ENCODE measurements around the gene AQP9. TPM values are rescaled to one million over a fixed set of nuclear protein-coding genes. Genes with fewer than 3 reads are reported as not detected.

AQP9 gene
- total RNA-seq (2014; rRNA removed; shearing (Covaris generic); ENCODE audit: low replicate concordance) = not detected in 2 replicates

- Histone ChIP-seq H3K4me2 (ENCODE audit: low read depth, low read length, poor library complexity, severe bottlenecking) (no peak within 1 kb of the TSS), H3K9ac (ENCODE audit: low read length) (no peak within 1 kb of the TSS), H3K4me1 (ENCODE audit: low read length) (no peaks in the 10 kb centered on the region), H2AFZ (ENCODE audit: low read length) (no peak within 1 kb of the TSS), H3K79me2 (ENCODE audit: low read length) (no peaks in the 10 kb centered on the region), H4K20me1 (ENCODE audit: insufficient read depth, low read depth, low read length) (no peaks in the 10 kb centered on the region), H3K4me3 (ENCODE audit: low read length) (no peak within 1 kb of the TSS), H3K9me2 (replicated peaks; ENCODE audit: insufficient read depth, low read length) (no peaks in the 10 kb centered on the region), H3K36me3 (ENCODE audit: insufficient read depth, low read length) (no peaks in the 10 kb centered on the region), H3K27ac (ENCODE audit: low read length) (no peak within 1 kb of the TSS), H3K27me3 (ENCODE audit: low read length) (no peaks in the 10 kb centered on the region), H3K9me3 (ENCODE audit: low read length) (no peaks in the 10 kb centered on the region)
- no peak for DNase-seq
These were observed at the start of gene AQP9 for GRCh38 chr15:58138106-58138505. Gene AQP9 (plus strand): TSS chr15:58138381. CDS start chr15:58138566, 185 bp downstream.

- Histone ChIP-seq H2AFZ (ENCODE audit: low read length) (no peak overlapping the region), H3K36me3 (ENCODE audit: insufficient read depth, low read length) (no peaks in the 10 kb centered on the region), H3K4me2 (ENCODE audit: low read depth, low read length, poor library complexity, severe bottlenecking) (no peak overlapping the region), H4K20me1 (ENCODE audit: insufficient read depth, low read depth, low read length) (no peaks in the 10 kb centered on the region), H3K4me1 (ENCODE audit: low read length) (no peaks in the 10 kb centered on the region), H3K4me3 (ENCODE audit: low read length) (no peak overlapping the region), H3K9me3 (ENCODE audit: low read length) (no peaks in the 10 kb centered on the region), H3K27ac (ENCODE audit: low read length) (no peak overlapping the region), H3K9ac (ENCODE audit: low read length) (no peak overlapping the region), H3K9me2 (replicated peaks; ENCODE audit: insufficient read depth, low read length) (no peaks in the 10 kb centered on the region), H3K27me3 (ENCODE audit: low read length) (no peaks in the 10 kb centered on the region), H3K79me2 (ENCODE audit: low read length) (no peaks in the 10 kb centered on the region)
- DNase-seq = no peak
These were observed 42.8 kb upstream of the AQP9 start for GRCh38 chr15:58095415-58095814.

GRCh38 chr15:58096529-58097084 is 41.6 kb upstream of the AQP9 start:
- no peak overlapping the region for H3K4me3 ChIP-seq (ENCODE audit: low read length)
- no peaks in the 10 kb centered on the region for H3K9me2 ChIP-seq (replicated peaks; ENCODE audit: insufficient read depth, low read length)
- no peaks in the 10 kb centered on the region for H3K36me3 ChIP-seq (ENCODE audit: insufficient read depth, low read length)
- H3K4me2 ChIP-seq (ENCODE audit: low read depth, low read length, poor library complexity, severe bottlenecking) = no peak overlapping the region
- H3K9me3 ChIP-seq (ENCODE audit: low read length) = no peaks in the 10 kb centered on the region
- no peaks in the 10 kb centered on the region for H3K4me1 ChIP-seq (ENCODE audit: low read length)
- H3K27me3 ChIP-seq (ENCODE audit: low read length) = no peaks in the 10 kb centered on the region
- no peak overlapping the region for H2AFZ ChIP-seq (ENCODE audit: low read length)
- no peak for DNase-seq
- H3K9ac ChIP-seq (ENCODE audit: low read length) = no peak overlapping the region
- no peaks in the 10 kb centered on the region for H4K20me1 ChIP-seq (ENCODE audit: insufficient read depth, low read depth, low read length)
- H3K79me2 ChIP-seq (ENCODE audit: low read length) = no peaks in the 10 kb centered on the region
- no peak overlapping the region for H3K27ac ChIP-seq (ENCODE audit: low read length)

- no peaks in the 10 kb centered on the region for H3K79me2 ChIP-seq (ENCODE audit: low read length)
- no peak overlapping the region for H3K27ac ChIP-seq (ENCODE audit: low read length)
- no peak overlapping the region for H3K4me3 ChIP-seq (ENCODE audit: low read length)
- no peak overlapping the region for H2AFZ ChIP-seq (ENCODE audit: low read length)
- no peaks in the 10 kb centered on the region for H3K4me1 ChIP-seq (ENCODE audit: low read length)
- no peak overlapping the region for H3K4me2 ChIP-seq (ENCODE audit: low read depth, low read length, poor library complexity, severe bottlenecking)
- H3K9ac ChIP-seq (ENCODE audit: low read length) = no peak overlapping the region
- no peak for DNase-seq
- H3K36me3 ChIP-seq (ENCODE audit: insufficient read depth, low read length) = no peaks in the 10 kb centered on the region
- no peaks in the 10 kb centered on the region for H3K9me2 ChIP-seq (replicated peaks; ENCODE audit: insufficient read depth, low read length)
- H4K20me1 ChIP-seq (ENCODE audit: insufficient read depth, low read depth, low read length) = no peaks in the 10 kb centered on the region
- H3K9me3 ChIP-seq (ENCODE audit: low read length) = no peaks in the 10 kb centered on the region
- no peaks in the 10 kb centered on the region for H3K27me3 ChIP-seq (ENCODE audit: low read length)
These were observed 34.7 kb upstream of the AQP9 start for GRCh38 chr15:58103482-58103881.

GRCh38 chr15:58108117-58108516 is 30.1 kb upstream of the AQP9 start:
- Histone ChIP-seq H3K27ac (ENCODE audit: low read length) (no peak overlapping the region), H2AFZ (ENCODE audit: low read length) (no peak overlapping the region), H3K36me3 (ENCODE audit: insufficient read depth, low read length) (no peaks in the 10 kb centered on the region), H3K4me1 (ENCODE audit: low read length) (no peaks in the 10 kb centered on the region), H4K20me1 (ENCODE audit: insufficient read depth, low read depth, low read length) (no peaks in the 10 kb centered on the region), H3K79me2 (ENCODE audit: low read length) (no peaks in the 10 kb centered on the region), H3K4me3 (ENCODE audit: low read length) (no peak overlapping the region), H3K27me3 (ENCODE audit: low read length) (no peaks in the 10 kb centered on the region), H3K9me2 (replicated peaks; ENCODE audit: insufficient read depth, low read length) (no peaks in the 10 kb centered on the region), H3K4me2 (ENCODE audit: low read depth, low read length, poor library complexity, severe bottlenecking) (no peak overlapping the region), H3K9ac (ENCODE audit: low read length) (no peak overlapping the region), H3K9me3 (ENCODE audit: low read length) (no peaks in the 10 kb centered on the region)
- no peak for DNase-seq

GRCh38 chr15:58109419-58109818 is 28.8 kb upstream of the AQP9 start:
- Histone ChIP-seq H3K4me1 (ENCODE audit: low read length) (no peaks in the 10 kb centered on the region), H3K27ac (ENCODE audit: low read length) (no peak overlapping the region), H3K9ac (ENCODE audit: low read length) (no peak overlapping the region), H3K79me2 (ENCODE audit: low read length) (no peaks in the 10 kb centered on the region), H3K27me3 (ENCODE audit: low read length) (no peaks in the 10 kb centered on the region), H3K4me3 (ENCODE audit: low read length) (no peak overlapping the region), H3K4me2 (ENCODE audit: low read depth, low read length, poor library complexity, severe bottlenecking) (no peak overlapping the region), H4K20me1 (ENCODE audit: insufficient read depth, low read depth, low read length) (no peaks in the 10 kb centered on the region), H3K9me3 (ENCODE audit: low read length) (no peaks in the 10 kb centered on the region), H3K9me2 (replicated peaks; ENCODE audit: insufficient read depth, low read length) (no peaks in the 10 kb centered on the region), H2AFZ (ENCODE audit: low read length) (no peak overlapping the region), H3K36me3 (ENCODE audit: insufficient read depth, low read length) (no peaks in the 10 kb centered on the region)
- DNase-seq = no peak

GRCh38 chr15:58110999-58111717 is 27.0 kb upstream of the AQP9 start:
- Histone ChIP-seq H3K27me3 (ENCODE audit: low read length) (no peaks in the 10 kb centered on the region), H3K36me3 (ENCODE audit: insufficient read depth, low read length) (no peaks in the 10 kb centered on the region), H4K20me1 (ENCODE audit: insufficient read depth, low read depth, low read length) (no peaks in the 10 kb centered on the region), H3K4me1 (ENCODE audit: low read length) (no peaks in the 10 kb centered on the region), H3K79me2 (ENCODE audit: low read length) (no peaks in the 10 kb centered on the region), H3K27ac (ENCODE audit: low read length) (no peak overlapping the region), H2AFZ (ENCODE audit: low read length) (no peak overlapping the region), H3K9me3 (ENCODE audit: low read length) (no peaks in the 10 kb centered on the region), H3K9me2 (replicated peaks; ENCODE audit: insufficient read depth, low read length) (no peaks in the 10 kb centered on the region), H3K4me2 (ENCODE audit: low read depth, low read length, poor library complexity, severe bottlenecking) (no peak overlapping the region), H3K4me3 (ENCODE audit: low read length) (no peak overlapping the region), H3K9ac (ENCODE audit: low read length) (no peak overlapping the region)
- no peak for DNase-seq

- Histone ChIP-seq H4K20me1 (ENCODE audit: insufficient read depth, low read depth, low read length) (no peaks in the 10 kb centered on the region), H3K4me3 (ENCODE audit: low read length) (no peak overlapping the region), H3K9ac (ENCODE audit: low read length) (no peak overlapping the region), H3K79me2 (ENCODE audit: low read length) (no peaks in the 10 kb centered on the region), H3K27ac (ENCODE audit: low read length) (no peak overlapping the region), H3K27me3 (ENCODE audit: low read length) (no peaks in the 10 kb centered on the region), H3K4me1 (ENCODE audit: low read length) (no peaks in the 10 kb centered on the region), H3K4me2 (ENCODE audit: low read depth, low read length, poor library complexity, severe bottlenecking) (no peak overlapping the region), H3K36me3 (ENCODE audit: insufficient read depth, low read length) (no peaks in the 10 kb centered on the region), H3K9me2 (replicated peaks; ENCODE audit: insufficient read depth, low read length) (no peaks in the 10 kb centered on the region), H3K9me3 (ENCODE audit: low read length) (no peaks in the 10 kb centered on the region), H2AFZ (ENCODE audit: low read length) (no peak overlapping the region)
- no peak for DNase-seq
These were observed 26.5 kb upstream of the AQP9 start for GRCh38 chr15:58111718-58112104.
